Stimulated activated naive CD8-positive, alpha-beta T cell treated with anti-CD3 and anti-CD28 coated beads, Interleukin-15, Interleukin-2, amounts not matched to agents 100 U/mL and 50 U/mL, for 24 hours (primary cell): ENCODE data around the gene PARP12.

Experiments used
- ATAC-seq: fragments of 150-1000 bp; cut with Tn5 transposase; one replicate; pipeline ENCODE4 v1.10.0; 2021
- DNase-seq: peaks from one replicate; pipeline ENCODE4 v3.0.0; 2021

The PARP12 gene

GRCh38 chr7:140014123-140014522, 48.6 kb downstream of the PARP12 start:
- no peak for DNase-seq
- ATAC-seq: no peak

- DNase-seq (no peak), ATAC-seq (no peak)
Measured at GRCh38 chr7:140013676-140014075, 49.1 kb downstream of the PARP12 start.

DNA sequence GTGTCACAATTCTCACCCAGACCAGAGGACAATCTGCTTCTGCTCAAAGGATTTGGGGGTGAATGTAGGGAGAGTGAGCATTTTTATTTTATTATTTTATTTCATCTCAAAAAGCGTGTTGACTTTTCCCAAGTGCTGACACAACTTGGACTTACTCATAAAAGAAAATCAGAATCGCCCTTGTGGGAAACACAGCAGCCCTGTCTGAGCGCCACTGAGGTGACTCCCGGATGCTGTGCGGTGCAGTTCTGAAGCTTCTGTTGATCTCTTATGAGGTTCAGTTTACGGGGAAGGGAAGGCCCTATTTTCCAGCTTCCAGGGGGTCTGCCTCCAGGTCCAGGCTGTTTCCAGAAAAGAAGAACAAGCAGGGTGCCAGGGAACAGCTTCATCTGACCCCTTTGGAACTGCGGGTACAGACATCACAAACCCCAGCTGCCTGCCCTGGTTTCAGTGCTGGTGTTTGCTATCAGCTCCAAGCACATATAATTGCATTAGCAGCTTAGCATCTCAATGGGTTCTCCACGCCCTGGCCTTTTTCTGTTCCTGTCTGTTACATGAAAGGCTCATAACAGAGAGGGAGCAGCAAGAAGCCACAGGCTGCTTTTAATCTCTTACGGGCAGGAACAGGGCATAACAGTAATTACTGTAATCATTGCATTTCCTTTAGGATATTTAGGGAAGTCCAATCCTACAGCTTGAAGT, 52.4 kb downstream of the PARP12 start:
- DNase-seq (no peak), ATAC-seq (no peak)

DNA sequence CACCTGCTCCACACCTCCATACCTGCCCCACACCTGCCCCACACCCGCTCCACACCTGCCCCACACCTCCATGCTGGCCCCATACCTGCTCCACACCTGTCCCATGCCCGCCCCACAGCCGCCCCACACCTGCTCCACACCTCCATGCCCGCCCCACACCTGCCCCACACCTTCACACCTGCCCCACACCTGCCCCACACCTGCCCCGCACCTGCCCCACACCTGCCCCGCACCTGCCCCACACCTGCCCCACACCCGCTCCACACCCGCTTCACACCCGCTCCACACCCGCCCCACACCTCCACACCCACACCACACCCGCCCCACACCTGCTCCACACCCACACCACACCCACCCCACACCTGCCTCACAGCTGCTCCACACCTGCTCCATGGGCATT, 53.0 kb downstream of the PARP12 start:
- ATAC-seq (no peak), DNase-seq (no peak)

GRCh38 chr7:140008755-140009610, 53.8 kb downstream of the PARP12 start:
- ATAC-seq (no peak), DNase-seq (no peak)

GRCh38 chr7:140007051-140007690, 55.6 kb downstream of the PARP12 start:
- DNase-seq (no peak), ATAC-seq (no peak)

GRCh38 chr7:140006600-140006999, 56.2 kb downstream of the PARP12 start:
- ATAC-seq: no peak
- no peak for DNase-seq

- DNase-seq (no peak), ATAC-seq (no peak)
Measured at GRCh38 chr7:140005754-140006503, 56.8 kb downstream of the PARP12 start.

DNA sequence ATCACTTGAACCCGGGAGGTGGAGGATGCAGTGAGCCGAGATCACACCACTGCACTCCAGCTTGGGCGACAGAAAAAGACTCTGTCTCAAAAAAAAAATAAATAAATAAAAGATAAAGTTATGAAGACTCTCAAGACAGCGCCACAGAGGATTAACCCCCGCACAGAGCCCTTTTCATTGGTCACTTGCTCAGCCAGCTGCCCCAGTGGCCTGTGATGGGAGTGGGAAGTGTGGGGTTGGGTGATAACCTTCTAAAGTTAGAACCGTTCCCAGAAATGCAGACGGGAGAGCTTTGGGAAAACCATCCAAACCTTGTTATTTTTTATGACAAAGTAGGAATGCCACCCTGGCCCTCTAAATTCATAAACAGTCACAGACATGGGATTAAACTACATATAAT, 57.4 kb downstream of the PARP12 start:
- ATAC-seq: no peak

DNA sequence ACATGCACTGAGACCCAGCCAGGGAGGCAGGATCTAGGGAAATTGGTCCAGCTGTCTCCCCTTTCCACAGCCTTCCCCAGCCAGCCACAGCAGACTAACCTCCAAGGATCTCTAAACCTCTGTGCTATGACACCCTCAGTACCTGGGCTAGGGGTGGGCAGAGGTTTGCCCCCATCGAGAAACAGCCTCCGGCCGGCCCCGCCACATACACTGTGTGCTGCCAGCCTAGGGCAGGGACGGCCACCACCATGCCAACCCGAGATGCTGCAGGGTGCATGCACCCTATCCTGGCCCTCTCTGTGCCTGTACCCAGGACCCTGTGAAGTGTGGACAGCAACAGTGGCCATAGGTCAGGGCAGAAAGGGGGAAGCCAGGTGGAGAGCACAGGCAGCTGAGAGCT, 58.1 kb downstream of the PARP12 start:
- ATAC-seq (no peak), DNase-seq (no peak)

More for the DNA sequence above, 57.4 kb downstream of the PARP12 start:
- no peak for DNase-seq

DNA sequence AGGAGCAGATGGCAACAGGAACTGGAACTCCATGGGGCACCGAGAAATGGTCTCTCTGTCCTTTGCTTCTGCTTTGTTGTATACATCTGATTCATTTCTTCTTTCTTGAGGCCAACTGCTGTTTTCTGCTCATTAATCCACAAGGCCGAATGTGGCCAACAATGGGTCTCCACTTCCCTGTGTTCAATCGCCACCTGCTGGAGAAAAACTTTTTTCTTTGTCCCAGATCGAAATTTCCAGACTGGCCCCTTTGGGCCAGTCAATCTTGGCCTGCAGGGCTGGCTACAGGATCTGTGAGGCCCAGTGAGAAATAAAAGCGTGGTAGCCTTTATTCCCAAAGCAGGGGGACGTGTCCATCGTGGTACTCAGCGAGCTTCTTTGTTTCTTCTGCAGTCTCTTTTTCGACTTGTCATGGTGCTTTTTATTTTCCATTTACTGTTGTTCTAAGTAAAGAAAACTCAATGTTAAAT, 58.8 kb downstream of the PARP12 start:
- DNase-seq (peak; percentile 20), ATAC-seq (no peak)

- DNase-seq (no peak), ATAC-seq (no peak)
Measured at GRCh38 chr7:140000666-140001268, 62.0 kb downstream of the PARP12 start.

DNA sequence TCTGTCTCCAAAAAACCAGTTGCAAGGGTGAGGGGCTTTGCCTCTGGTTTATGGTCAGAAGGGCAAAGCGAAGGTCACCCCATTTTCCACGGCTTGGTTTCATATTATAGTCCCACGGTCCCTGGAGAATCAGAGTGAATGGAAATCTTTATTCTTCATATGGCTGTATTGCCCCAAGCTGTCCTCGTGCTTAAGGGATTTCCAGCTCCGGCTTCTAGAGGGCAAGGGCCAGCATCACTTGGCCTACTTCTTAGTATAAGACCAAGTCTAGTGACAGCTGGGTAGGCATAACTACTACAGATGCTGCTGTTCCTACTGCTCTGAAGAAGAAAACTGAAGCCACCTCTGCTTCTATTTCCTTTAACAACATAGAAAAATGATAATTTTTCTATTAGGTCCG, 63.2 kb downstream of the PARP12 start:
- ATAC-seq (no peak), DNase-seq (no peak)

DNA sequence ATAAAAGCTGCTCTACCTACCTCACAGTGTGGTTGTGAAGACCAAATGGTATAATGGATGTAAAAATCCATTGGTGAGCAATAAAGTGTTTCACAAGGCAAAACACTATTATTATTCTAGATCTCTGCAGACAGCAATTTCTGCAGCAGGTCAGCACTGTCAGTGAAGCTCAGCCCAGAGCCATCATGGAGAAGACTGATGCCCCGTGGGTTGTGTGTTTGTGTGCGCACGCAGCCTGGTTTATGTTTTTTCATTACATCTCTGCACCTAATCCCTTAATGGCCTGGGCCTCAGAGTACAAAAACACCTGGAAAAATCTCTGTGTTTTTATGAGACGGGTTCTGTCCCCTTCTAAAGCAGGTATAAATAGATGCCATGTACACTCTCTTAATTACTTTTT, 64.2 kb downstream of the PARP12 start:
- no peak for DNase-seq
- ATAC-seq: no peak

DNA sequence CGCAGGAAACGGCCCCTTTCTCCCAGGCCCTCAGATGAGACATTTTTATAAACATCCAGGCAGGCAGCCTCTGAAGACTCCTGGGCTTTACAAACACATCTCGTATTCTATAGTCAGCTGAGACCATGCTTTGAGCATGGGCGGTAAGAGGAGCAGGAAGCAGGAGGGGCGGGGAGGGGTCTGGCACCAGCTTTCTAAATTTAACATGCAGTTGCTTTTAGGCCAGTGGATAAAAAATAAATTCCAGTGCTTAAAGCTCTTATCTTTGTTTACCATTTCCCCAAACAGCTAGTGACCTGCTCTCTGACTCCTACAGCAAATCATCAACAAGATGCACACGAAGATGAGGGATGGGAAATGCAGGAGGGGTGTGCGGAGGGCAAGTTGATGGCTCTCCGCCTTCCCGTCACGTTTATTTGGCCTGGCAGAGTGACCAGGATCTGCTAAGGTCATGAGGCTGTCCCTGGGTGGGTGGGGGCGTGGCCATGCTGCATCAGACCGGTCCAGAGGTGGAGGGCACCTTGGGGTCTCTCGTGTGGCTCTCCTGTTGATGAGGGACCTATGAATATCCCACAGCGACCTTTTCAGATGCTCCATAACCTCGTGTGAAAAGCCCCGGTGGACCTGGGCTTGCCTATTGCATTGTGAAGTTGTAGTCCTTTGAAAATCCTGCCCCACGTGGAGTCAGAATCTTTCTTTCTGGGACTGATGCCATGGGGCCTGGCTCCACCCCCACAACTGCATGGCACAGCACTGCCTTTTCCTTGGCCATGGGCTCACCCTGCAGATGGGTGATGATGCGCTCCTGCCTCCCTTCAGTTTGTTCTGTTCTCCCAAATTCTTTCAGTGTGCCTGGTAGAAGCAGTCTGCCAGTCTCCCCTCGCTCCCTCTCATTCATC, 67.5 kb downstream of the PARP12 start:
- ATAC-seq (no peak), DNase-seq (no peak)

GRCh38 chr7:139994356-139994755, 68.4 kb downstream of the PARP12 start:
- ATAC-seq (no peak), DNase-seq (no peak)

DNA sequence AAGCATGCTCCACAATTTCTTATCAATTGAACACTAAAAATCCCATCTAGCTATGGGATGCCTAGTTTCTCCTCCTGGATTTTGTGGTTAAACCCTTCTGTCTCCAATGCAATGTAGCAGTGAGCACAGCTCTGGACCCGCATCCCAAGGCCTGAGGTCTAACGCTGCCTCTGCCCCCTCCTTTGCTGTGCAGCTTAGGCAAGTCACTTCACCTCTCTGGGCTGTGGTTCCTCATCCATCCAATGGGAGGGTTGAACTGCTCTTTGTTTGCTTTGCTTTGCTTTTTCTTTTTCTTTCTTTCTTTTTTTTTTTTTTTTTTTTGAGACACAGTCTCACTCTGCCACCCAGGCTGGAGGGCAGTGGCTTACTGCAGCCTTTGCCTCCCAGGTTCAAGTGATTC, 69.2 kb downstream of the PARP12 start:
- no peak for DNase-seq
- ATAC-seq: no peak

DNA sequence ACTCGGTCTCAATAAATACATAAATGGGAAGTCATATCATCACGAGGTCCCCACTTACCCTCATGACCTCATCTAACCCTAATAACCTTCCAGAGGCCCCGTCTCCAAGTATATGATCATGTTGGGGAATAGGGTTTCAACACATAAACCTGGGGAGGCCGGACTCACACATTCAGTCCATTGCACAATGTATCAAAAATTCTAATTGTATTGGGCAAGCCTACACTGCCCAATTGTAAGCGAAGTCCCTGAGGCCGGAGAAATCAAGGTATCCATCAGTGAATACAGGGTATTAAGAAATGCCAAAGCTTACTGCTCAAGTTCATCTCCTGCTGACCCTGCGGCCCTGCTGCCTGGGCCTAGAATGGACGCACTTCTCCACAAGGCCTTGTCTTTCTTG, 69.6 kb downstream of the PARP12 start:
- DNase-seq: no peak
- no peak for ATAC-seq

DNA sequence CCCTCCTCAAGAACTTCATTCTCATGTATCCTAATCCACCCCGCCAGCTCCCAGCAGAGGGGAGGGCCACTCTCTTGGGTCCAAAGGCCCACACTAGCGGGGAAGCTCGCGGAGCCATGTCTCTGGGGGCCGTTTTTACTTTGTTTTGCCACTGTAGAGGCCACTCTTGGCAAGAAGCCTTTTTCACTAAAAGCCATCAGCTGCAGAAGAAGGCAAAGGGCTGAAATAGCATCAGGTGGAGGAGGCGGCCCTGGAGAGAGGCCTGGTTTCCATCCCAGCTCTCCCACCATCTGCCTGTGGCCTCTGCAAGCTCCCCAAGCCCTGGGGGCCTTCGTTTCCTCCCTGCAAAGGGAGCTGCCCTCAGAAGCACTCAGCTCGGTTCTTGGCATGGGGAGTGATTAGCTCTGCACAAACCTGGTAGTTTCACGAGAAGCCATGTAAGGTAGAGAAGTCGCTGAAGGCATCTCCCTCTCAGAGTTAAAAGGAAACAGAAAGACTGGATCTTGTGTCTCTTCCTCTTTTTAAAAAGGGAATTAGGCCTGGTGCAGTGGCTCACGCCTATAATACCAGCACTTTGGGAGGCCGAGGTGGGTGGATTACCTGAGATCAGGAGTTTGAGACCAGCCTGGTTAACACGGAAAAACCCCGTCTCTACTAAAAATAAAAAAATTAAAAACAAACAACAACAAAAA, 70.3 kb downstream of the PARP12 start:
- ATAC-seq: no peak

GRCh38 chr7:139991911-139992310, 70.8 kb downstream of the PARP12 start:
- ATAC-seq (no peak), DNase-seq (no peak)

More for the DNA sequence above, 70.3 kb downstream of the PARP12 start:
- DNase-seq: no peak
